KMS-11 (cell line): ENCODE measurements around the gene IFIT5.

Experiments used
- H2AFZ ChIP-seq: fragments of 200-600 bp; sonication (generic); 2 replicates; pipeline ENCODE4 v1.6.1; 2016; ENCODE audit warnings: antibody characterized with exemption, mixed run types, low read depth
- H3K27ac ChIP-seq: fragments of 200-600 bp; sonication (generic); 2 replicates; pipeline ENCODE4 v1.6.1; 2016; ENCODE audit warnings: mild to moderate bottlenecking, mixed run types
- H3K27me3 ChIP-seq: fragments of 200-600 bp; sonication (generic); 2 replicates; pipeline ENCODE4 v1.6.1; 2017; ENCODE audit warnings: mild to moderate bottlenecking, low read depth, mixed run types, moderate library complexity; ENCODE audit not compliant: insufficient read depth
- H3K36me3 ChIP-seq: fragments of 200-600 bp; sonication (generic); 2 replicates; pipeline ENCODE4 v1.6.1; 2017; ENCODE audit warnings: mild to moderate bottlenecking, mixed run types; ENCODE audit not compliant: insufficient read depth
- H3K4me1 ChIP-seq: fragments of 200-600 bp; sonication (generic); 2 replicates; pipeline ENCODE4 v1.6.1; 2016; ENCODE audit warnings: mild to moderate bottlenecking, low read depth, mixed run types; ENCODE audit not compliant: poor library complexity, severe bottlenecking
- H3K4me2 ChIP-seq: fragments of 200-600 bp; sonication (generic); 2 replicates; pipeline ENCODE4 v1.7.0; 2016; ENCODE audit warnings: mild to moderate bottlenecking, mixed run types
- H3K4me3 ChIP-seq: fragments of 200-600 bp; sonication (generic); IDR thresholded peaks from 2 replicates; pipeline ENCODE4 v1.6.1; 2017; ENCODE audit warnings: low read depth, low read length, mixed read lengths; ENCODE audit not compliant: insufficient read depth
- H3K79me2 ChIP-seq: fragments of 200-600 bp; sonication (generic); 2 replicates; pipeline ENCODE4 v1.6.1; 2016; ENCODE audit warnings: low read depth, mixed run types; ENCODE audit not compliant: insufficient read depth
- H3K9ac ChIP-seq: fragments of 200-600 bp; sonication (generic); 2 replicates; pipeline ENCODE4 v1.6.1; 2016; ENCODE audit warnings: mild to moderate bottlenecking, mixed run types
- H4K20me1 ChIP-seq: fragments of 200-600 bp; sonication (generic); 2 replicates; pipeline ENCODE4 v1.6.1; 2016; ENCODE audit warnings: mild to moderate bottlenecking, mixed run types; ENCODE audit not compliant: insufficient read depth
- TF ChIP-seq, protein P1 (sequence below): fragments of 200-600 bp; sonication (generic); conservative IDR thresholded peaks from 2 replicates; pipeline ENCODE4 v1.6.1; 2017; ENCODE audit warnings: low read depth, mild to moderate bottlenecking, antibody characterized with exemption, low read length, moderate library complexity, mixed read lengths

The IFIT5 gene

GRCh38 chr10:89416465-89416864 lies 2.1 kb downstream of the IFIT5 start:
- TF ChIP-seq, protein P1, sequence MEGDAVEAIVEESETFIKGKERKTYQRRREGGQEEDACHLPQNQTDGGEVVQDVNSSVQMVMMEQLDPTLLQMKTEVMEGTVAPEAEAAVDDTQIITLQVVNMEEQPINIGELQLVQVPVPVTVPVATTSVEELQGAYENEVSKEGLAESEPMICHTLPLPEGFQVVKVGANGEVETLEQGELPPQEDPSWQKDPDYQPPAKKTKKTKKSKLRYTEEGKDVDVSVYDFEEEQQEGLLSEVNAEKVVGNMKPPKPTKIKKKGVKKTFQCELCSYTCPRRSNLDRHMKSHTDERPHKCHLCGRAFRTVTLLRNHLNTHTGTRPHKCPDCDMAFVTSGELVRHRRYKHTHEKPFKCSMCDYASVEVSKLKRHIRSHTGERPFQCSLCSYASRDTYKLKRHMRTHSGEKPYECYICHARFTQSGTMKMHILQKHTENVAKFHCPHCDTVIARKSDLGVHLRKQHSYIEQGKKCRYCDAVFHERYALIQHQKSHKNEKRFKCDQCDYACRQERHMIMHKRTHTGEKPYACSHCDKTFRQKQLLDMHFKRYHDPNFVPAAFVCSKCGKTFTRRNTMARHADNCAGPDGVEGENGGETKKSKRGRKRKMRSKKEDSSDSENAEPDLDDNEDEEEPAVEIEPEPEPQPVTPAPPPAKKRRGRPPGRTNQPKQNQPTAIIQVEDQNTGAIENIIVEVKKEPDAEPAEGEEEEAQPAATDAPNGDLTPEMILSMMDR, result no peak
- Histone ChIP-seq H3K4me1 (peaks cover 20% of the 10 kb centered on the region), H3K4me3 (no peak overlapping the region), H3K27ac (no peak overlapping the region), H3K9ac (no peak overlapping the region), H3K4me2 (no peak overlapping the region), H4K20me1 (no peaks in the 10 kb centered on the region), H2AFZ (no peak overlapping the region), H3K27me3 (no peaks in the 10 kb centered on the region), H3K79me2 (no peaks in the 10 kb centered on the region), H3K36me3 (no peaks in the 10 kb centered on the region)

- Histone ChIP-seq H2AFZ (no peak overlapping the region), H3K9ac (no peak overlapping the region), H3K4me2 (no peak overlapping the region), H3K27ac (no peak overlapping the region), H3K79me2 (no peaks in the 10 kb centered on the region), H3K36me3 (no peaks in the 10 kb centered on the region), H3K4me3 (no peak overlapping the region), H4K20me1 (no peaks in the 10 kb centered on the region), H3K27me3 (no peaks in the 10 kb centered on the region), H3K4me1 (peaks cover 7% of the 10 kb centered on the region)
- TF ChIP-seq, protein P1, result no peak
These were observed 5.2 kb downstream of the IFIT5 start for GRCh38 chr10:89419548-89419947.

- TF ChIP-seq, protein P1, result no peak
- H3K4me1 ChIP-seq, result no peaks in the 10 kb centered on the region
- no peak overlapping the region for H3K4me2 ChIP-seq
- H3K4me3 ChIP-seq, result no peak overlapping the region
- H4K20me1 ChIP-seq, result no peaks in the 10 kb centered on the region
- no peaks in the 10 kb centered on the region for H3K36me3 ChIP-seq
- H3K27me3 ChIP-seq, result no peaks in the 10 kb centered on the region
- no peak overlapping the region for H2AFZ ChIP-seq
- no peak overlapping the region for H3K27ac ChIP-seq
- no peaks in the 10 kb centered on the region for H3K79me2 ChIP-seq
- no peak overlapping the region for H3K9ac ChIP-seq
These were observed 6.7 kb downstream of the IFIT5 start for GRCh38 chr10:89421018-89421476.

DNA sequence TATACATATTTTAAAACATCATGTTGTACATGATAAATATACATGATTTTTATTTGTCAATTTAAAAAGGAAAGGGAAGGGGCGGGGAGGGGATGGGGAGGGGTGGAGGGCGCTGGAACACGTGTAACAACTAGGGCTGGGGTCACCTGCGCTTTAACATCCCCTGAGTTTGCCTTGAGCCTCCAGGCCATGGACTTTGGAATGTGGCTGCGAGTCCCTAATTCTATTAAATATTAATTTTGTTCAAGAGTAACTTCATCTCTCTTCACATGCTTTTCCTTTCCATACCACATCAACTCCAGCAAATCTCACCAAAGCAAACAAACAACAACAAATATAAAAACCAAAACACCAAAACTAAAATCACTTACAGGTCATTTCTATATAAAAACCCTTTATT lies 10.6 kb downstream of the IFIT5 start:
- Histone ChIP-seq H3K27me3 (no peaks in the 10 kb centered on the region), H3K4me3 (no peak overlapping the region), H3K4me2 (no peak overlapping the region), H3K9ac (no peak overlapping the region), H3K27ac (no peak overlapping the region), H3K36me3 (no peaks in the 10 kb centered on the region), H2AFZ (no peak overlapping the region), H4K20me1 (no peaks in the 10 kb centered on the region), H3K4me1 (no peaks in the 10 kb centered on the region), H3K79me2 (no peaks in the 10 kb centered on the region)
- TF ChIP-seq, protein P1, result no peak
